ENCODE results near the gene TENM3. TPM values are rescaled to one million over a fixed set of nuclear protein-coding genes. Genes with fewer than 3 reads are reported as not detected.

Gene TENM3
- total RNA-seq, 2 donors from 2014 or later, result 21.4 to 52.3 TPM

- TF ChIP-seq POLR2AphosphoS5 (IDR thresholded peaks at IDR 0.05), result no peak
- TF ChIP-seq POLR2A (IDR thresholded peaks at IDR 0.05), result no peak
- TF ChIP-seq CTCF (IDR thresholded peaks at IDR 0.05), result no peak
- Histone ChIP-seq H3K27ac (no peak overlapping the region), H3K4me1 (replicated peaks) (no peaks in the 10 kb centered on the region), H3K27me3 (replicated peaks; ENCODE audit: insufficient read depth) (no peaks in the 10 kb centered on the region), H3K36me3 (no peaks in the 10 kb centered on the region), H3K4me3 (no peak overlapping the region), H3K9me3 (no peaks in the 10 kb centered on the region)
- intact Hi-C loops (cut with DNase I), result no loop called here
- no peak for DNase-seq (ENCODE audit: low spot score)
- WGBS, result 67% methylated on average over 3 of the region's 3 CpGs
Observed at GRCh38 chr4:182320580-182320979, 77.4 kb downstream of the TENM3 start.

- WGBS, result 70% methylated on average over 10 of the region's 10 CpGs
- Histone ChIP-seq H3K27ac (no peak overlapping the region), H3K4me1 (replicated peaks) (no peaks in the 10 kb centered on the region), H3K4me3 (no peak overlapping the region), H3K27me3 (replicated peaks; ENCODE audit: insufficient read depth) (no peaks in the 10 kb centered on the region), H3K36me3 (no peaks in the 10 kb centered on the region), H3K9me3 (no peaks in the 10 kb centered on the region)
- DNase-seq (ENCODE audit: low spot score), result no peak
- TF ChIP-seq POLR2A (IDR thresholded peaks at IDR 0.05) (no peak), CTCF (IDR thresholded peaks at IDR 0.05) (no peak), POLR2AphosphoS5 (IDR thresholded peaks at IDR 0.05) (no peak)
- intact Hi-C loops (cut with DNase I), result no loop called here
Observed at GRCh38 chr4:182324282-182324681, 81.1 kb downstream of the TENM3 start.

GRCh38 chr4:182325397-182325796 lies 82.2 kb downstream of the TENM3 start:
- intact Hi-C loops (cut with DNase I), result no loop called here
- Histone ChIP-seq H3K27ac (no peak overlapping the region), H3K9me3 (no peaks in the 10 kb centered on the region), H3K4me3 (no peak overlapping the region), H3K4me1 (replicated peaks) (no peaks in the 10 kb centered on the region), H3K36me3 (no peaks in the 10 kb centered on the region), H3K27me3 (replicated peaks; ENCODE audit: insufficient read depth) (no peaks in the 10 kb centered on the region)
- TF ChIP-seq CTCF (IDR thresholded peaks at IDR 0.05), result no peak
- TF ChIP-seq POLR2A (IDR thresholded peaks at IDR 0.05), result no peak
- 78% methylated on average over 3 of the region's 3 CpGs for WGBS
- DNase-seq (ENCODE audit: low spot score), result no peak

- TF ChIP-seq CTCF (IDR thresholded peaks at IDR 0.05) (no peak), POLR2AphosphoS5 (IDR thresholded peaks at IDR 0.05) (no peak), POLR2A (IDR thresholded peaks at IDR 0.05) (no peak)
- intact Hi-C loops (cut with DNase I), result no loop called here
Observed at GRCh38 chr4:182325848-182326255, 82.7 kb downstream of the TENM3 start.

GRCh38 chr4:182328505-182328904 lies 85.3 kb downstream of the TENM3 start:
- H3K4me3 ChIP-seq, result no peak overlapping the region

More at GRCh38 chr4:182325848-182326255, 82.7 kb downstream of the TENM3 start:
- no peaks in the 10 kb centered on the region for H3K27me3 ChIP-seq (replicated peaks; ENCODE audit: insufficient read depth)
- H3K27ac ChIP-seq, result no peak overlapping the region
- no peaks in the 10 kb centered on the region for H3K4me1 ChIP-seq (replicated peaks)
- no peaks in the 10 kb centered on the region for H3K36me3 ChIP-seq
- no peak for DNase-seq (ENCODE audit: low spot score)
- H3K4me3 ChIP-seq, result no peak overlapping the region
- 81% methylated on average over 16 of the region's 16 CpGs for WGBS
- no peaks in the 10 kb centered on the region for H3K9me3 ChIP-seq

More at GRCh38 chr4:182328505-182328904, 85.3 kb downstream of the TENM3 start:
- TF ChIP-seq CTCF (IDR thresholded peaks at IDR 0.05), result no peak
- no peak for TF ChIP-seq POLR2AphosphoS5 (IDR thresholded peaks at IDR 0.05)
- no peak for TF ChIP-seq POLR2A (IDR thresholded peaks at IDR 0.05)
- WGBS, result 91% methylated on average over 7 of the region's 7 CpGs
- Histone ChIP-seq H3K9me3 (no peaks in the 10 kb centered on the region), H3K4me1 (replicated peaks) (no peaks in the 10 kb centered on the region), H3K27me3 (replicated peaks; ENCODE audit: insufficient read depth) (no peaks in the 10 kb centered on the region), H3K27ac (no peak overlapping the region), H3K36me3 (no peaks in the 10 kb centered on the region)
- intact Hi-C loops (cut with DNase I), result no loop called here
- DNase-seq (ENCODE audit: low spot score), result no peak
